VCaP (cell line): ENCODE results near the gene CBFA2T3.
"Not testable (repeated sequence)": the region's sequence is repeated elsewhere in the genome, so short reads cannot be mapped to it uniquely, and the experiment has no call there.

Experiments
- H3K27ac ChIP-seq: fragments of 450-650 bp; 2 replicates; pipeline ENCODE4 v1.5.1; 2017
- CTCF ChIP-seq: fragments of 450-650 bp; conservative IDR thresholded peaks from 2 replicates; pipeline ENCODE4 v1.5.1; 2017; ENCODE audit warnings: mild to moderate bottlenecking, moderate library complexity

Gene CBFA2T3

GRCh38 chr16:88897696-88898425, 79.1 kb downstream of the CBFA2T3 start:
- no peak for TF ChIP-seq CTCF
- H3K27ac ChIP-seq = no peak overlapping the region

GRCh38 chr16:88896238-88897070, 80.6 kb downstream of the CBFA2T3 start:
- H3K27ac ChIP-seq = no peak overlapping the region
- TF ChIP-seq CTCF = no peak

- no peak overlapping the region for H3K27ac ChIP-seq
- TF ChIP-seq CTCF = no peak
Observed at GRCh38 chr16:88895335-88895734, 81.7 kb downstream of the CBFA2T3 start.

GRCh38 chr16:88894681-88895300, 82.2 kb downstream of the CBFA2T3 start:
- H3K27ac ChIP-seq = no peak overlapping the region
- TF ChIP-seq CTCF = no peak

GRCh38 chr16:88894266-88894665, 82.7 kb downstream of the CBFA2T3 start:
- H3K27ac ChIP-seq = not testable (repeated sequence)

- TF ChIP-seq CTCF = no peak
- H3K27ac ChIP-seq = no peak overlapping the region
Observed at GRCh38 chr16:88893127-88893968, 83.7 kb downstream of the CBFA2T3 start.

- H3K27ac ChIP-seq = no peak overlapping the region
- TF ChIP-seq CTCF = no peak
Observed at GRCh38 chr16:88892065-88892464, 84.9 kb downstream of the CBFA2T3 start.
